ENCODE measurements around the gene CFAP57. TPM values are rescaled to one million over a fixed set of nuclear protein-coding genes. Genes with fewer than 3 reads are reported as not detected.

CFAP57 gene
- total RNA-seq, 1 donor from 2014 or later, result not detected

GRCh38 chr1:43274125-43274803, 102.1 kb downstream of the CFAP57 start:
- no peak for DNase-seq
- H3K27me3 ChIP-seq (ENCODE audit: low read depth), result peaks cover 11% of the 10 kb centered on the region
- H3K9me3 ChIP-seq (replicated peaks), result no peaks in the 10 kb centered on the region
- no peaks in the 10 kb centered on the region for H3K36me3 ChIP-seq
- TF ChIP-seq, protein P1, sequence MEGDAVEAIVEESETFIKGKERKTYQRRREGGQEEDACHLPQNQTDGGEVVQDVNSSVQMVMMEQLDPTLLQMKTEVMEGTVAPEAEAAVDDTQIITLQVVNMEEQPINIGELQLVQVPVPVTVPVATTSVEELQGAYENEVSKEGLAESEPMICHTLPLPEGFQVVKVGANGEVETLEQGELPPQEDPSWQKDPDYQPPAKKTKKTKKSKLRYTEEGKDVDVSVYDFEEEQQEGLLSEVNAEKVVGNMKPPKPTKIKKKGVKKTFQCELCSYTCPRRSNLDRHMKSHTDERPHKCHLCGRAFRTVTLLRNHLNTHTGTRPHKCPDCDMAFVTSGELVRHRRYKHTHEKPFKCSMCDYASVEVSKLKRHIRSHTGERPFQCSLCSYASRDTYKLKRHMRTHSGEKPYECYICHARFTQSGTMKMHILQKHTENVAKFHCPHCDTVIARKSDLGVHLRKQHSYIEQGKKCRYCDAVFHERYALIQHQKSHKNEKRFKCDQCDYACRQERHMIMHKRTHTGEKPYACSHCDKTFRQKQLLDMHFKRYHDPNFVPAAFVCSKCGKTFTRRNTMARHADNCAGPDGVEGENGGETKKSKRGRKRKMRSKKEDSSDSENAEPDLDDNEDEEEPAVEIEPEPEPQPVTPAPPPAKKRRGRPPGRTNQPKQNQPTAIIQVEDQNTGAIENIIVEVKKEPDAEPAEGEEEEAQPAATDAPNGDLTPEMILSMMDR (IDR thresholded peaks at IDR 0.05; ENCODE audit: borderline replicate concordance), result no peak
- intact Hi-C loops (cut with micrococcal nuclease), result no loop called here
- no peak overlapping the region for H3K4me3 ChIP-seq
- H3K27ac ChIP-seq (replicated peaks), result peak overlapping the region; percentile 40
- H3K4me1 ChIP-seq, result peaks cover 14% of the 10 kb centered on the region

DNA sequence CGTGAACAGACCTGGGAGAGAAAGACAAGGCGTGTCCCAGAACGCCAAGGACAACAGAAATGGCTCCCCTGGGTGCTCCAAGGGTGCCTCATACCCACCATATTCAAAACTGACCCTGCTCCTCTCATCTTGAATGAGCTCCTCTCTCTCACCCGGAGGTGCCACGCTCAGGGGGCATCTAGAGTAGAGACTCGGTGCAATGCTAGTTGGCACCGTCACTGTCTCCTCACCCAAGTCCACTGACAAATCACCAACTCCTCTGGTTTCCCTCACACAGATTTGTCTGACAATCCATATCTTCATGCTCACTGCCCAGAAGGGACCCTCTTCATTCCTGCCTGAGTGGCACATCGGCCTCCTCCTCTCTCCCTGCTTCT, 102.7 kb downstream of the CFAP57 start:
- TF ChIP-seq, protein P1 (IDR thresholded peaks at IDR 0.05; ENCODE audit: borderline replicate concordance), result no peak
- no peak overlapping the region for H3K4me3 ChIP-seq
- H3K27ac ChIP-seq (replicated peaks), result peak overlapping the region; percentile 40
- DNase-seq, result no peak
- H3K4me1 ChIP-seq, result peaks cover 14% of the 10 kb centered on the region
- H3K36me3 ChIP-seq, result no peaks in the 10 kb centered on the region
- intact Hi-C loops (cut with micrococcal nuclease), result no loop called here
- H3K27me3 ChIP-seq (ENCODE audit: low read depth), result peaks cover 11% of the 10 kb centered on the region
- no peaks in the 10 kb centered on the region for H3K9me3 ChIP-seq (replicated peaks)

DNA sequence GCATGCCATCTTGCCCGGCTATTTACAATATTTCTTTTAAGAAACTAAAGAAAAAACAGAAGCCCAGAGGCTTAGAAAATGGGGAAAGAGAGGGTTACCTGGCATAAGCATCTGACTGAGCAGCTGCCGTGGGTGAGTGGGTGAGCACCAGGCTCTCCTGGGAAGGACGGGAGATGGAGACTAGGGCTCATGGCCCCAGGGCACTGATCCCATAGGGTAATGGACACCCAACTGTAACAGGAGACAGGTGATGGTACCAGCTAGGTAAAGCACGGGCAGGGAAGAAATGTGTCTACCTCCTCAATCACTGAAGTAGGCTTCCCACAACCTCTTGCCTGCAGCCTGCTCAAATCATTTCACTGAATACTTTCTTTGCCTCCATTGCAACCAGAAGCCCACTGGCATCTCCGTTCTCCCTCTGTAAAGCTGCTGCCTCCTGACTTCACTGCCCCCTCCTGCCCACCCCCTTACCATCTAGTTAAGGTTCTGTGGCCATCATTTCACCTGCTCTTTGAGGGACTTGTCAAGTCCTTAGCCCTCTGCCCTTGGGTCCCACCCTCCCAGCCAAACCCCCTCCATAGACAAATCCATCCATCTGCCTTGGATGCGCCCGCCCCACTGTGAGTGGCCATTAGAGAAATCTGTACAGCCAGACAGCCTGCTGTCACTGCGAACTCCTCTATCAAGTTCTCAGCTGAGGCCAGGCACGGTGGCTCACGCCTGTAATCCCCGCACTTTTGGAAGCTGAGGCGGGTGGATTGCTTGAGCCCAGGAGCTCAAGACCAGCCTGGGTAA, 103.9 kb downstream of the CFAP57 start:
- Histone ChIP-seq H3K27ac (replicated peaks) (no peak overlapping the region), H3K9me3 (replicated peaks) (no peaks in the 10 kb centered on the region), H3K27me3 (ENCODE audit: low read depth) (peaks cover 3% of the 10 kb centered on the region), H3K4me1 (peaks cover 7% of the 10 kb centered on the region), H3K36me3 (no peaks in the 10 kb centered on the region), H3K4me3 (no peak overlapping the region)
- intact Hi-C loops (cut with micrococcal nuclease), result no loop called here
- DNase-seq, result no peak
- TF ChIP-seq, protein P1 (IDR thresholded peaks at IDR 0.05; ENCODE audit: borderline replicate concordance), result no peak

- Histone ChIP-seq H3K27ac (replicated peaks) (no peak overlapping the region), H3K4me3 (no peak overlapping the region), H3K36me3 (no peaks in the 10 kb centered on the region), H3K27me3 (ENCODE audit: low read depth) (no peaks in the 10 kb centered on the region), H3K9me3 (replicated peaks) (no peaks in the 10 kb centered on the region), H3K4me1 (peaks cover 7% of the 10 kb centered on the region)
- TF ChIP-seq, protein P1 (IDR thresholded peaks at IDR 0.05; ENCODE audit: borderline replicate concordance), result no peak
- intact Hi-C loops (cut with micrococcal nuclease), result no loop called here
- DNase-seq, result no peak
Observed at GRCh38 chr1:43276673-43277072, 104.5 kb downstream of the CFAP57 start.

DNA sequence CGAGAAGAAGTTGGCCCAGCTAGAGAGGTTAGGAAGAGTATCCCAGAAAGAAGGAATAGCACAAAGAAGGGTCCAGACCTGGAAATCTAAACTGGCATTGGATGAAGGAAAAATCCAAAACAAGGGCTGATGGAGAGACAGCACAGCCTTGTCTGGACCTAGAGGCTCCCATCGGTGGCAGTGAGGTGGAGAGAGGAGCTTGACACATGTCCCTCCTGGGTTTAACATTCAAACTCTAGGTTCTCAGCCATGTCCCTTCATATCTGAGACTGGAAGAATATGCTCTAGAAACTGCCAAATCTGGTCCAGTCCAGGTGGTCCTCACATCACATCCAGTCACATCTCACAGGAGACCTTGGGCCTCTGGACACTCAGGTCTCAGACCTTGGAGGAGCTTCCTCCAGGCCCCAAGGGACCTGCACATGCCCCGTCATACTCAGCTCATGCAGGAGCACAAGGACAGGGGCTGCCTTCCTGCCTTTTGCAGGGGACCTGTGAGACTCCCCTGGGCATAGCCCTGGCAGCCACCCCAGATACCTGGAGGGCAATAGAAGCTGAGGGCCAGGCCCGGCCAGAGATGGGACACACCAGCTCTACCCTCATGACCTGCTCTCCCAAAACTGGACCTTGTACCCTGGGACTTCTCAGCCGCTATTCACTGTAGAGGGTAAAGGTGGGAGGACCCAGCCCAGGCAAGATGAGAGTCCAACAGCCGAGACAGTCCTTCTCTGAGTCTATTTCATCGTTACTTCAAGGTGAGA, 105.2 kb downstream of the CFAP57 start:
- no peak overlapping the region for H3K27ac ChIP-seq (replicated peaks)
- peaks cover 7% of the 10 kb centered on the region for H3K4me1 ChIP-seq
- no peaks in the 10 kb centered on the region for H3K9me3 ChIP-seq (replicated peaks)
- H3K36me3 ChIP-seq, result no peaks in the 10 kb centered on the region
- no peak for DNase-seq
- no peak overlapping the region for H3K4me3 ChIP-seq
- no peaks in the 10 kb centered on the region for H3K27me3 ChIP-seq (ENCODE audit: low read depth)
- TF ChIP-seq, protein P1 (IDR thresholded peaks at IDR 0.05; ENCODE audit: borderline replicate concordance), result no peak
- intact Hi-C loops (cut with micrococcal nuclease), result no loop called here
